ENCODE measurements around the gene TMPRSS11F.

The TMPRSS11F gene

GRCh38 chr4:68077301-68077700, 52.4 kb downstream of the TMPRSS11F start:
- no peak for FAIRE-seq

DNA sequence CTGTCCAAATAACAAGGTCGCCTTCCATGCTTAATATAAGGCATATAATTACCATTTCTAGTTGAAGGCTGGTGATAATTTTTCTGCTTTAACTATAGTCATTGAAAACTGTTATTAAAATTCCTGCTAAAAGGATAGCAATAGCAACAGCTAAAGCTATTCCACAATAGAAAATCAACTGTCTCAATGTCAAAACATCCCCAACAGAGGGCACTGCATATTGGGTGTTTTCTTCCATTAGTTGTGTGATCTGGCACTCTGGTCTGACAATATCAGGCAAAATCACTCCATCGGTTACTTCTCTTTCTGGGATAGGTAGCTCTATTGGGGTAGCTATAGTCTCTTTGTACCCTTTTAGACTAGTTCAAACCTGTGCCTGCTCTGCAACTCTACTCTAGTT, 53.5 kb downstream of the TMPRSS11F start:
- no peak for FAIRE-seq

DNA sequence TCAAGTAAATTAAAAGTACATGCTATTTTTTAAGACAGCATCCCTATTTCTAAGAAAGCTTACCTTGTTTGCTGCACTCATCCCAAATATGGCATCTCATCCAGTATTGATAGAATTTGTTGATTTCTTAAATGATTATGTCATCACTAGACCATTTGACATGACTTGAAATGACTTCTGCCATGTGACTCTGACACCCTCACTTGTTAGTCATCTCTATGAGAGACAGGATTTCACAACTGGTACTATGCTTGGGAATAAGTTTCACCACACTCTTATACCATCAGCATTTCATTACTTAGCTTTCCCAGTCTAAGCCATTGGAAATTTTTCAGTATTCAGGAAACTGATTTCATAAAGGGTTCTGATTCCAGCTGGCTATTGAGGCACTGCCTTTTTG, 55.3 kb downstream of the TMPRSS11F start:
- FAIRE-seq: no peak

DNA sequence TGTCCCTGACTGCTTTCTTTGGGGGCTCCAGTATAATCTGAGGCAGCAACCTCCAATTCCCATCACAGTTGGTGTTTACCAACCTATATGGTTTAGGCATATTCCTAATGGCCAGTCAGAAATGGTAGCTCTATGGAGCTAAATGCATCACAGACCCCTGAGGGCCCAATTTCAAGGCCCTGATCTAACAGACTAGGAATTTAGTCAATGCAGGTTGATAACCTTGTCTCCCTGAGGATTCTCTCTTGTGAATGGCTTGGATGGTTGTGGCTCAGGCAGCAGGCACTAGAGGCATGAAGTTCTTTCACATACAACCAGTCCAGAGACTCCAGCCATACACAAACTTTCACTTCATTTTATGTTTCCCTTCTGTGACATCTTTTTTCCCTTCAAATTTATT, 59.4 kb downstream of the TMPRSS11F start:
- no peak for FAIRE-seq

DNA sequence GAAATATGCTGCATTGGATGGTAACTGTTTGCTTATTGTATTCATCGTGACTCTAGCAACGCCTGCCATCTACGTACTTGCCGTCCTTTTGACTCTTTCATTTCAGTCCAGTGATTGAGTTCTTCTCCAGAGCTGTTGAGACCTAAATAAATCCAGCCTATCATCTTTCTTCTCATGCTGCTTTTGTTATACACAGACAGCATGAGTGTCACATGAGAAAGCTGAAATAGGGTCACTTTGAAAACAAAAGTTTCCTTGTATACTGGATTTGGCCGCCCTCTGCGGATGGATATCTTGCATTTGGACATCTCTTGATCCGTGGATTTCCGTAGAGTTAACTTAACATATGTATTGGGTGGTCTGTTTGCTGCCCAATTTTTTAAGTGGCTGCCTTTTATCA, 67.2 kb downstream of the TMPRSS11F start:
- no peak for FAIRE-seq

- FAIRE-seq: no peak
Observed at GRCh38 chr4:68038272-68038671, 91.4 kb downstream of the TMPRSS11F start.

DNA sequence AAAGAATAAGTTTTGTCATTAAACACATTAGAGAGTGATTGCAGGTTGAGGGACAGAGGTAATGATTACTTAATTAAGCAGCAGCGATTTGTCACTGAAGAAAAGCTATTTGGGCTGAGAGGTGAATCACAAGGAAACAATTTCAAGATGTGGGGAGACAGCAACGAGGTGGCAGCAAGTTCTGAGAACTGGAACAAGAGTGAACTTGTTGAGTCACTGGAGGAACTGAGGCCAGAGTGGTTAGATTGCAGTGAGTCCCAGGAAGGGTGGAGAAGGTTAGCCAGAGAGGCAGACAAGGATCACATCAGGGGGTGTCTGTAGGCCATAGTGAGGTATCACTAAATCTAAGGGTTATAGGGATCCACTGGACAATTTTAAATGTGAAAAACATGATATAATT, 108.5 kb downstream of the TMPRSS11F start:
- no peak for FAIRE-seq

GRCh38 chr4:68011684-68012083, 118.0 kb downstream of the TMPRSS11F start:
- FAIRE-seq: no peak
